HG03064 (cell line): Measurements from ENCODE around the gene LRRC32.

Source experiments
- ATAC-seq: cut with Tn5 transposase; IDR thresholded peaks from one replicate; pipeline ENCODE4 v1.9.1; 2021; ENCODE audit warnings: low read depth; ENCODE audit not compliant: unreplicated experiment

LRRC32 gene

GRCh38 chr11:76670485-76671236 lies at the start of gene LRRC32:
Gene LRRC32, minus strand, starts transcription at chr11:76670747. Its CDS starts 4,793 bp downstream, at chr11:76665954.
- ATAC-seq, result no peak

GRCh38 chr11:76719686-76720085 lies 49.1 kb upstream of the LRRC32 start:
- ATAC-seq, result no peak

- no peak for ATAC-seq
Observed at GRCh38 chr11:76719281-76719680, 48.7 kb upstream of the LRRC32 start.

GRCh38 chr11:76717816-76718215 lies 47.3 kb upstream of the LRRC32 start:
- ATAC-seq, result no peak

- no peak for ATAC-seq
Observed at GRCh38 chr11:76717369-76717768, 46.8 kb upstream of the LRRC32 start.

GRCh38 chr11:76716268-76716667 lies 45.7 kb upstream of the LRRC32 start:
- ATAC-seq, result no peak

GRCh38 chr11:76714493-76714892 lies 43.9 kb upstream of the LRRC32 start:
- ATAC-seq, result no peak

GRCh38 chr11:76713499-76713898 lies 43.0 kb upstream of the LRRC32 start:
- no peak for ATAC-seq

GRCh38 chr11:76712125-76712524 lies 41.6 kb upstream of the LRRC32 start:
- no peak for ATAC-seq

GRCh38 chr11:76709756-76710155 lies 39.2 kb upstream of the LRRC32 start:
- no peak for ATAC-seq

GRCh38 chr11:76708972-76709660 lies 38.6 kb upstream of the LRRC32 start:
- ATAC-seq, result no peak

GRCh38 chr11:76707293-76707825 lies 36.8 kb upstream of the LRRC32 start:
- ATAC-seq, result no peak

GRCh38 chr11:76706667-76707066 lies 36.1 kb upstream of the LRRC32 start:
- no peak for ATAC-seq

- ATAC-seq, result no peak
Observed at GRCh38 chr11:76705826-76706225, 35.3 kb upstream of the LRRC32 start.

GRCh38 chr11:76704171-76704948 lies 33.8 kb upstream of the LRRC32 start:
- no peak for ATAC-seq

GRCh38 chr11:76703707-76704106 lies 33.2 kb upstream of the LRRC32 start:
- ATAC-seq, result no peak

- ATAC-seq, result no peak
Observed at GRCh38 chr11:76702336-76703128, 32.0 kb upstream of the LRRC32 start.

- ATAC-seq, result no peak
Observed at GRCh38 chr11:76701294-76702040, 30.9 kb upstream of the LRRC32 start.
